LNCaP clone FGC (cell line): Measurements from ENCODE around the gene SVBP.

Experiments used
- DNase-seq: peaks from one replicate; pipeline ENCODE4 v3.0.0-alpha.2; 2011; ENCODE audit warnings: low read depth
- H3K4me3 ChIP-seq: 2 replicates; pipeline ENCODE4 v1.5.1; 2011; ENCODE audit warnings: mild to moderate bottlenecking, low read depth, low read length, control low read depth
- TF ChIP-seq, protein P1 (sequence below): IDR thresholded peaks from 2 replicates; pipeline ENCODE4 v1.5.1; 2012; ENCODE audit warnings: mild to moderate bottlenecking; ENCODE audit not compliant: control insufficient read depth, insufficient read depth; ENCODE audit errors: extremely low read depth

SVBP gene

GRCh38 chr1:42766741-42767509 is 50.3 kb downstream of the SVBP start, which contains the start of the genes C1orf50 and P3H1:
C1orf50 (plus strand) TSS chr1:42767249; CDS start chr1:42767312, 63 bp downstream.
P3H1 (minus strand) TSS chr1:42767028; CDS start chr1:42766971, 57 bp downstream.
- TF ChIP-seq, protein P1, sequence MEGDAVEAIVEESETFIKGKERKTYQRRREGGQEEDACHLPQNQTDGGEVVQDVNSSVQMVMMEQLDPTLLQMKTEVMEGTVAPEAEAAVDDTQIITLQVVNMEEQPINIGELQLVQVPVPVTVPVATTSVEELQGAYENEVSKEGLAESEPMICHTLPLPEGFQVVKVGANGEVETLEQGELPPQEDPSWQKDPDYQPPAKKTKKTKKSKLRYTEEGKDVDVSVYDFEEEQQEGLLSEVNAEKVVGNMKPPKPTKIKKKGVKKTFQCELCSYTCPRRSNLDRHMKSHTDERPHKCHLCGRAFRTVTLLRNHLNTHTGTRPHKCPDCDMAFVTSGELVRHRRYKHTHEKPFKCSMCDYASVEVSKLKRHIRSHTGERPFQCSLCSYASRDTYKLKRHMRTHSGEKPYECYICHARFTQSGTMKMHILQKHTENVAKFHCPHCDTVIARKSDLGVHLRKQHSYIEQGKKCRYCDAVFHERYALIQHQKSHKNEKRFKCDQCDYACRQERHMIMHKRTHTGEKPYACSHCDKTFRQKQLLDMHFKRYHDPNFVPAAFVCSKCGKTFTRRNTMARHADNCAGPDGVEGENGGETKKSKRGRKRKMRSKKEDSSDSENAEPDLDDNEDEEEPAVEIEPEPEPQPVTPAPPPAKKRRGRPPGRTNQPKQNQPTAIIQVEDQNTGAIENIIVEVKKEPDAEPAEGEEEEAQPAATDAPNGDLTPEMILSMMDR, result no peak
- peak within 1 kb of the TSS; percentile 92 for H3K4me3 ChIP-seq
- peak; percentile 96 for DNase-seq

GRCh38 chr1:42765832-42766740 is 51.1 kb downstream of the SVBP start:
- peak overlapping the region; percentile 92 for H3K4me3 ChIP-seq
- DNase-seq, result no peak
- TF ChIP-seq, protein P1, result peak; percentile 29; the same call in 1 of the 2 replicates

DNA sequence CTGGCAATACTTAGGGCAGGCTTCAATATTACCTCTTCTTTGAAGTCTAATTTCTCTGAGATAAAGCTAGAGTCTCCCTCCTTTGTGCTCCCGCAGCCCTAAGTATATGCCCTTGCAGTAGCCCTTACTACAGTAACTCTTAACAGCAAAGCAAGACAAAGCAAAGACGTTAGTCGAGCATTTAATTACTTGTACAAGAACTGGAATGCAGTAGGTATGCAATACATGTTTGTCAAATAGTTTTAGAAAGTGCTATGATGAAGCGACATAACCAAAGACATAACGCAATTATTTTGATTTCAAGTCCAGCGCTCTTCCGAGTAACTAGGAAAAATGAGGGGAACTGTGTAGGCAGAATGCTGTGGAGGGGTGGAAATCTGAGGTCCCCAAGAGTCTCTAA is 51.9 kb downstream of the SVBP start:
- H3K4me3 ChIP-seq, result peak overlapping the region; percentile 92
- TF ChIP-seq, protein P1, result no peak
- DNase-seq, result no peak

GRCh38 chr1:42762269-42762668 is 54.9 kb downstream of the SVBP start:
- TF ChIP-seq, protein P1, result no peak
- no peak overlapping the region for H3K4me3 ChIP-seq
- DNase-seq, result no peak

DNA sequence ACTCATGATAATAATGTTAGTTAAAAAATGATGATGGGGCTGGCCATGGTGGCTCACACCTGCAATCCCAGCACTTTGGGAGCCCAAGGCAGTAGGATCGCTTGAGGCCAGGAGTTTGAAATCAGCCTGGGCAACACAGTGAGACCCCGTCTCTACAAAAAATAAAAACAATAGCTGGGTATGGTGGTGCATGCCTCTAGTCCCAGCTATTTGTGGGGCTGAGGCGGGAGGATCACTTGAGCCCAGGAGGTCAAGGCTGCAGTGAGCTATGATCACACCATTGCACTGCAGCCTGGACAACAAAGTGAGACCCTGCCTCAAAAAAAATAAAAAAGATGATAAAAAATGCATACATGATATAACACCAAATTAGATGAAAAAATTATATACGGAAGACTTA is 55.6 kb downstream of the SVBP start:
- no peak overlapping the region for H3K4me3 ChIP-seq
- TF ChIP-seq, protein P1, result no peak
- DNase-seq, result no peak

DNA sequence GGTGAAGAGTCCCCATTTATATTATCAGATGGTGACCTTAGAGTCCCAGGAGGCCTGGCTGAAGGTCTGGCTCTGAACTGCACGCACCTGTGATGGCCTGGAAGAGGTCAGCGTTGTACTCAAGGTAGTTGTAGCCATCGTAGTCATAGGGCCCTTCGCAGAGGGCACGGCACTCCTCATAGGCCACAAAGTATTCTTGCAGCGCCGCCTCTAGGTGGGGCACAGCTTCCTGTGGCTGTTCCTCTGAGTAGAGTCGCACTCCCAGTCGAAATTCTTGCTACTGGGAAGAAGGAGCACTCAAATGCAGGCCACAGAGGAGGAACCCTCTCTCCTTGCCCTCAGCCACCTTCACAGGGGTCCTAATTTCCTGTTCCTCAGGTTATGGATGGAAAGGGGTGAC is 58.1 kb downstream of the SVBP start:
- H3K4me3 ChIP-seq, result no peak overlapping the region
- TF ChIP-seq, protein P1, result 0 out of 2 replicates have a peak, but pooled peaks have one; percentile 4
- DNase-seq, result no peak
